ENCODE measurements around the gene P4HB.

P4HB gene

GRCh38 chr17:81905993-81906392 lies 45.7 kb upstream of the P4HB start:
- Histone ChIP-seq H3K27ac (no peak overlapping the region), H3K9me3 (no peaks in the 10 kb centered on the region), H3K27me3 (no peaks in the 10 kb centered on the region), H3K4me1 (peaks cover 0 to 35% (median 24%) of the 10 kb centered on the region in 4 donors), H3K4me3 (no peak overlapping the region), H3K36me3 (peaks cover 0 to 53% (median 21%) of the 10 kb centered on the region in 3 donors)
- intact Hi-C loops (cut with DNase I; ENCODE audit: low total_unique reads) = no loop called here
- no peak for TF ChIP-seq CTCF (IDR thresholded peaks at IDR 0.05)
- no peak for DNase-seq

GRCh38 chr17:81905424-81905875 lies 45.1 kb upstream of the P4HB start:
- Histone ChIP-seq H3K27ac (no peak overlapping the region), H3K4me1 (peaks cover 0 to 32% (median 21%) of the 10 kb centered on the region in 4 donors), H3K36me3 (peaks cover 0 to 58% (median 24%) of the 10 kb centered on the region in 3 donors), H3K27me3 (no peaks in the 10 kb centered on the region), H3K4me3 (no peak overlapping the region), H3K9me3 (no peaks in the 10 kb centered on the region)
- DNase-seq = no peak
- intact Hi-C loops (cut with DNase I; ENCODE audit: low total_unique reads) = no loop called here
- TF ChIP-seq CTCF (IDR thresholded peaks at IDR 0.05) = no peak

- no peak overlapping the region for H3K27ac ChIP-seq
- H3K9me3 ChIP-seq = no peaks in the 10 kb centered on the region
- intact Hi-C loops (cut with DNase I; ENCODE audit: low total_unique reads) = no loop called here
- peaks cover 0 to 26% (median 15%) of the 10 kb centered on the region in 4 donors for H3K4me1 ChIP-seq
- H3K27me3 ChIP-seq = no peaks in the 10 kb centered on the region
- TF ChIP-seq CTCF (IDR thresholded peaks at IDR 0.05) = no peak
- peaks cover 0 to 64% (median 31%) of the 10 kb centered on the region in 3 donors for H3K36me3 ChIP-seq
- no peak for DNase-seq
- no peak overlapping the region for H3K4me3 ChIP-seq
Observed at GRCh38 chr17:81904600-81905423, 44.5 kb upstream of the P4HB start.

- H3K36me3 ChIP-seq = peaks cover 0 to 72% (median 37%) of the 10 kb centered on the region in 3 donors
- no peak for TF ChIP-seq CTCF (IDR thresholded peaks at IDR 0.05)
- H3K4me1 ChIP-seq = peaks cover 0 to 22% (median 15%) of the 10 kb centered on the region in 4 donors
- H3K27ac ChIP-seq = no peak overlapping the region
- H3K9me3 ChIP-seq = no peaks in the 10 kb centered on the region
- H3K4me3 ChIP-seq = no peak overlapping the region
- intact Hi-C loops (cut with DNase I; ENCODE audit: low total_unique reads) = no loop called here
- DNase-seq = no peak
- H3K27me3 ChIP-seq = no peaks in the 10 kb centered on the region
Observed at GRCh38 chr17:81903896-81904599, 43.7 kb upstream of the P4HB start.

GRCh38 chr17:81903415-81903831 lies 43.1 kb upstream of the P4HB start:
- Histone ChIP-seq H3K4me1 (peaks cover 0 to 22% (median 15%) of the 10 kb centered on the region in 4 donors), H3K36me3 (peaks cover 6 to 75% (median 37%) of the 10 kb centered on the region in 3 donors), H3K4me3 (no peak overlapping the region), H3K27ac (peak overlapping the region in 1 of 2 donors; percentile 61), H3K27me3 (no peaks in the 10 kb centered on the region), H3K9me3 (no peaks in the 10 kb centered on the region)
- no peak for TF ChIP-seq CTCF (IDR thresholded peaks at IDR 0.05)
- DNase-seq = peak in 1 of 2 donors; percentile 63
- intact Hi-C loops (cut with DNase I; ENCODE audit: low total_unique reads) = no loop called here
